Upper lobe of left lung (tissue), 6 donors: Measurements from ENCODE around the gene ZNF710. TPM values are rescaled to one million over a fixed set of nuclear protein-coding genes. Genes with fewer than 3 reads are reported as not detected.

Experiments
- ATAC-seq, 2 donors: fragments of 200-7000 bp; cut with Tn5 transposase; one replicate each; pipeline ENCODE4 v1.9.1; 2022; ENCODE audit warnings: mild to moderate bottlenecking in 2 of 2, moderate library complexity in 2 of 2; ENCODE audit not compliant: low FRiP score in 2 of 2
- DNase-seq, 2 donors: peaks; one replicate each; pipeline ENCODE4 v3.0.0-alpha.2; 2019 to 2020
- H3K27ac ChIP-seq, 4 donors: fragments of 200-600 bp; sonication (generic); one replicate each; pipeline ENCODE4 v1.5.1; 2016 to 2019
- H3K27me3 ChIP-seq, 4 donors: fragments of 200-600 bp; sonication (generic); one replicate each; pipeline ENCODE4 v1.5.1; 2017 to 2019
- H3K36me3 ChIP-seq, 4 donors: fragments of 200-600 bp; sonication (generic); one replicate each; pipeline ENCODE4 v1.5.1; 2016 to 2019
- H3K4me1 ChIP-seq, 4 donors: fragments of 200-600 bp; sonication (generic); one replicate each; pipeline ENCODE4 v1.5.1; 2018 to 2019
- H3K4me3 ChIP-seq, 4 donors: fragments of 200-600 bp; sonication (generic); one replicate each; pipeline ENCODE4 v1.5.1; 2017 to 2019; ENCODE audit warnings: mild to moderate bottlenecking in 2 of 4, moderate library complexity in 1 of 4
- H3K9me3 ChIP-seq, 4 donors: fragments of 200-600 bp; sonication (generic); one replicate each; pipeline ENCODE4 v1.5.1; 2018 to 2019
- EP300 ChIP-seq, 4 donors: sonication (generic); formaldehyde crosslinking; IDR thresholded peaks; one replicate each; pipeline ENCODE4 v1.5.1; 2017; ENCODE audit warnings: antibody characterized with exemption in 4 of 4, control low read depth in 2 of 4
- POLR2A ChIP-seq, 4 donors: fragments of 450-650 bp; IDR thresholded peaks; one replicate each; pipeline ENCODE4 v1.5.1; 2016 to 2017; ENCODE audit warnings: antibody characterized with exemption in 4 of 4, mild to moderate bottlenecking in 2 of 4
- POLR2AphosphoS5 ChIP-seq, 2 donors: sonication (generic); formaldehyde crosslinking; IDR thresholded peaks; one replicate each; pipeline ENCODE4 v1.5.1; 2017; ENCODE audit warnings: antibody characterized with exemption in 2 of 2
- WGBS, 2 donors: methylation state at CpG; one replicate each; pipeline ENCODE4 v1.1.5; 2017 to 2018; 5-methylcytosine and 5-hydroxymethylcytosine counted together
- total RNA-seq, 6 donors: library from RNA; depleted of rRNA in 4 of 6; stranded (reverse); fragments of >200 nt in 4 of 6; gene quantifications; one replicate each; pipeline versions ENCODE4 v1.1.0 to v1.2.1, GENCODE V29; 2016 to 2021
- TF ChIP-seq, protein P1 (sequence below), 6 experiments: fragments of 450-650 bp in 4 of 6; fragments of 200-600 bp in 2 of 6; sonication (generic) in 2 of 6; IDR thresholded peaks; one replicate each; pipeline ENCODE4 v1.5.1; 2016 to 2019; ENCODE audit warnings: antibody characterized with exemption in 6 of 6
- donor health status: DM: no; HTN: no; CAD: no; lungs with moderate emphysema.
- donor health status: DM: no; HTN: yes; CAD: no; lungs with severe emphysema.

The ZNF710 gene
- total RNA-seq, 6 donors from 2014 or later = 26.0 to 51.3 (median 44.5) TPM

- Histone ChIP-seq H3K36me3 (no peaks in the 10 kb centered on the region), H3K4me3 (no peak overlapping the region), H3K4me1 (peaks cover 30 to 53% (median 40%) of the 10 kb centered on the region in 4 donors), H3K9me3 (no peaks in the 10 kb centered on the region), H3K27ac (peak overlapping the region; percentile 41 to 78 (median 47)), H3K27me3 (no peaks in the 10 kb centered on the region)
- TF ChIP-seq POLR2AphosphoS5 (IDR thresholded peaks at IDR 0.05) (no peak), EP300 (IDR thresholded peaks at IDR 0.05) (no peak), POLR2A (IDR thresholded peaks at IDR 0.05) (no peak)
- DNase-seq (no peak), ATAC-seq (peak in 1 of 2 donors; percentile 20)
- 64 to 68% methylated on average over 7 of the region's 7 CpGs for WGBS, 2 donors
Observed at GRCh38 chr15:90055182-90055581, 54.1 kb downstream of the ZNF710 start.

- no peak for TF ChIP-seq POLR2AphosphoS5 (IDR thresholded peaks at IDR 0.05)
- no peak for TF ChIP-seq EP300 (IDR thresholded peaks at IDR 0.05)
- H3K27ac ChIP-seq = peak overlapping the region in 1 of 4 donors; percentile 18
- H3K36me3 ChIP-seq = no peaks in the 10 kb centered on the region
- H3K27me3 ChIP-seq = no peaks in the 10 kb centered on the region
- WGBS, 2 donors = 96 to 97% methylated on average over 5 to 7 of the region's 7 CpGs
- H3K4me1 ChIP-seq = peaks cover 43 to 66% (median 53%) of the 10 kb centered on the region in 4 donors
- H3K9me3 ChIP-seq = no peaks in the 10 kb centered on the region
- ATAC-seq (no peak), DNase-seq (no peak)
- no peak overlapping the region for H3K4me3 ChIP-seq
Observed at GRCh38 chr15:90056529-90056928, 55.4 kb downstream of the ZNF710 start.

- Histone ChIP-seq H3K27ac (peak overlapping the region; percentile 76 to 89 (median 86)), H3K27me3 (no peaks in the 10 kb centered on the region), H3K9me3 (no peaks in the 10 kb centered on the region), H3K36me3 (no peaks in the 10 kb centered on the region), H3K4me3 (no peak overlapping the region), H3K4me1 (peaks cover 61 to 74% (median 66%) of the 10 kb centered on the region in 4 donors)
- TF ChIP-seq EP300 (IDR thresholded peaks at IDR 0.05) = no peak
- no peak for TF ChIP-seq POLR2AphosphoS5 (IDR thresholded peaks at IDR 0.05)
- TF ChIP-seq POLR2A (IDR thresholded peaks at IDR 0.05) = no peak
- TF ChIP-seq, protein P1, sequence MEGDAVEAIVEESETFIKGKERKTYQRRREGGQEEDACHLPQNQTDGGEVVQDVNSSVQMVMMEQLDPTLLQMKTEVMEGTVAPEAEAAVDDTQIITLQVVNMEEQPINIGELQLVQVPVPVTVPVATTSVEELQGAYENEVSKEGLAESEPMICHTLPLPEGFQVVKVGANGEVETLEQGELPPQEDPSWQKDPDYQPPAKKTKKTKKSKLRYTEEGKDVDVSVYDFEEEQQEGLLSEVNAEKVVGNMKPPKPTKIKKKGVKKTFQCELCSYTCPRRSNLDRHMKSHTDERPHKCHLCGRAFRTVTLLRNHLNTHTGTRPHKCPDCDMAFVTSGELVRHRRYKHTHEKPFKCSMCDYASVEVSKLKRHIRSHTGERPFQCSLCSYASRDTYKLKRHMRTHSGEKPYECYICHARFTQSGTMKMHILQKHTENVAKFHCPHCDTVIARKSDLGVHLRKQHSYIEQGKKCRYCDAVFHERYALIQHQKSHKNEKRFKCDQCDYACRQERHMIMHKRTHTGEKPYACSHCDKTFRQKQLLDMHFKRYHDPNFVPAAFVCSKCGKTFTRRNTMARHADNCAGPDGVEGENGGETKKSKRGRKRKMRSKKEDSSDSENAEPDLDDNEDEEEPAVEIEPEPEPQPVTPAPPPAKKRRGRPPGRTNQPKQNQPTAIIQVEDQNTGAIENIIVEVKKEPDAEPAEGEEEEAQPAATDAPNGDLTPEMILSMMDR (IDR thresholded peaks at IDR 0.05) = no peak
- DNase-seq = no peak
- 59 to 80% methylated on average over 4 of the region's 4 CpGs for WGBS, 2 donors
- ATAC-seq = no peak
Observed at GRCh38 chr15:90058308-90058707, 57.2 kb downstream of the ZNF710 start.

DNA sequence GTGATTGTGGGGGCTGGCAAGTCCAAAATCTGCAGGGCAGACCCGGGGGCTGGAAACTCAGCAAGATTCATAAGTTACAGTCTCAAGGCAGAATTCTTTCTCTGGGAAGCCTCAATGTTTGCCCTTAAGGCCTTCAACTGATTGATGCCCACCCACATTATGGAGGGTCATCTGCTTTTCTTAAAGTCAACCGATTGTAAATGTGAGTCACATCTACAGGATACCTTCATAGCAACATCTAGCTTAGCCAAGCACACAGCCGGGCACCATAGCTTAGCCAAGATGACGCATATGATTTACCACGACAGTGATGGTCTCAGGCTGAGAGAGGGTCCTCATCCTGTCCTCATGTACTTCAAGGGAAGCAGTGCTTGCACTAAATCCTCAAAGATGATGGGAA, 57.7 kb downstream of the ZNF710 start:
- H3K4me1 ChIP-seq = peaks cover 63 to 77% (median 71%) of the 10 kb centered on the region in 4 donors
- H3K27me3 ChIP-seq = no peaks in the 10 kb centered on the region
- 84 to 87% methylated on average over 3 to 5 of the region's 5 CpGs for WGBS, 2 donors
- TF ChIP-seq POLR2A (IDR thresholded peaks at IDR 0.05) (no peak), POLR2AphosphoS5 (IDR thresholded peaks at IDR 0.05) (no peak), EP300 (IDR thresholded peaks at IDR 0.05) (no peak)
- TF ChIP-seq, protein P1 (IDR thresholded peaks at IDR 0.05) = no peak
- no peaks in the 10 kb centered on the region for H3K36me3 ChIP-seq
- H3K27ac ChIP-seq = peak overlapping the region; percentile 76 to 89 (median 86)
- no peak for DNase-seq
- H3K9me3 ChIP-seq = no peaks in the 10 kb centered on the region
- H3K4me3 ChIP-seq = no peak overlapping the region
- no peak for ATAC-seq

DNA sequence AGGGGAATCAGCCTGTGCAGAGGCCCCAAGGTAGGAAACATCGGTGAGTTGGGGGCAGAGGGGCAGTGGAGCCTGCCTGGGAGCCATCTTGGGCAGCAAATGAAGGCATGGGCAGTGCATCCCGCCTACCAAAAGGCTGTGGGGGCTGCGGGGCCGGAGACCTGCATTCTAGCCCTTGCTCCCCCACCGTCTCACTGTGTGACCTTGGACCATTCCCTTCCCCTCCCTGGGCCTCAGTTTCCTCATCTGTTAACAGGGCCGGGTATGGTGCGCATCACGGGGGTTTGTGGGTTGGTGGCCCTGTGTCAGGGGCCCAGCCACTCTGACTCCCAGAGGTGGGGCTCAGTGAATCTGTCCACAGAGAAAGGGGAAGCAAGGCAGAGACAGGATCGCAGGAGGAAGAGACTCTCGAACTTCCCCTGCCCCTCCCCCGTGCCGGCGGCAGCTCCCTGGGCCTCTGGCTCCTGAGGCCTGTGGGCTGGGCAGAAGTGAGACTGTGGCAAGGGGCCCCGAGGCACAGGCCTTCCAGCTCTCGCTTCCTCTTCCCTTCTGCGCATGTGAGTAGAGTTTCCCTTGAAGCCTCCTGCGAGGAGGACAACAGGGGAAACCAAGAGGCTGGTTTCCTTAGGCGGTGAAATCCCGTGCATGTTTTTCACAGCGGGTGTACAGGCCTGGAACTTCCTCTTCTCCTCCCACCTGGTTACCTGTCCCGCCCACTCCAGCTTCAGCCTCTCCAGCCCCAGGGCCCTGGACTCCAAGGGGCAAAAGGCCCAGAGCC, 58.3 kb downstream of the ZNF710 start:
- Histone ChIP-seq H3K9me3 (no peaks in the 10 kb centered on the region), H3K27me3 (no peaks in the 10 kb centered on the region), H3K36me3 (no peaks in the 10 kb centered on the region), H3K27ac (peak overlapping the region; percentile 76 to 89 (median 86)), H3K4me1 (peaks cover 63 to 77% (median 72%) of the 10 kb centered on the region in 4 donors), H3K4me3 (no peak overlapping the region)
- WGBS, 2 donors = 20 to 42% methylated on average over 4 to 20 of the region's 21 CpGs
- DNase-seq (peak; percentile 92 to 93), ATAC-seq (peak; percentile 80 to 87)
- peak in 1 of 4 donors; percentile 63 for TF ChIP-seq POLR2A (IDR thresholded peaks at IDR 0.05)
- peak in 1 of 2 donors; percentile 64 for TF ChIP-seq POLR2AphosphoS5 (IDR thresholded peaks at IDR 0.05)
- TF ChIP-seq, protein P1 (IDR thresholded peaks at IDR 0.05) = no peak
- TF ChIP-seq EP300 (IDR thresholded peaks at IDR 0.05) = peak in 1 of 4 donors; percentile 5
